Liver (tissue), 9 donors: ENCODE measurements around the gene NKD1. TPM values are rescaled to one million over a fixed set of nuclear protein-coding genes. Genes with fewer than 3 reads are reported as not detected.

Experiments
- DNase-seq: peaks from one replicate; pipeline ENCODE4 v3.0.0-alpha.2; 2017; ENCODE audit warnings: low spot score
- H3K27ac ChIP-seq, 2 donors: one replicate each; pipeline ENCODE4 v1.7.0; 2013; ENCODE audit warnings: inconsistent platforms in 2 of 2, low read length in 2 of 2, control low read depth in 1 of 2, low read depth in 1 of 2, mild to moderate bottlenecking in 1 of 2
- H3K27me3 ChIP-seq, 4 donors: one replicate each; pipeline versions ENCODE4 v1.6.1 to v1.7.0; 2013; ENCODE audit warnings: low read length in 3 of 4, inconsistent platforms in 1 of 4, mild to moderate bottlenecking in 1 of 4, moderate library complexity in 1 of 4; ENCODE audit not compliant: control insufficient read depth in 4 of 4, insufficient read depth in 4 of 4
- H3K36me3 ChIP-seq, 4 donors: one replicate each; pipeline versions ENCODE4 v1.6.1 to v1.7.0; 2013; ENCODE audit warnings: low read length in 3 of 4, mild to moderate bottlenecking in 3 of 4, low read depth in 1 of 4, moderate library complexity in 1 of 4; ENCODE audit not compliant: control insufficient read depth in 4 of 4, insufficient read depth in 3 of 4
- H3K4me1 ChIP-seq, 4 donors: one replicate each; pipeline versions ENCODE4 v1.6.1 to v1.7.0; 2013; ENCODE audit warnings: low read length in 3 of 4, mild to moderate bottlenecking in 3 of 4, moderate library complexity in 1 of 4; ENCODE audit not compliant: control insufficient read depth in 4 of 4, insufficient read depth in 4 of 4
- H3K4me3 ChIP-seq, 3 donors: one replicate each; pipeline versions ENCODE4 v1.6.1 to v1.7.0; 2013; ENCODE audit warnings: low read length in 3 of 3, control low read depth in 1 of 3, low read depth in 1 of 3, mild to moderate bottlenecking in 1 of 3
- H3K9ac ChIP-seq, 2 donors: one replicate each; pipeline ENCODE4 v1.7.0; 2013; ENCODE audit warnings: low read length in 2 of 2, mild to moderate bottlenecking in 2 of 2, moderate library complexity in 2 of 2, control low read depth in 1 of 2, low read depth in 1 of 2
- H3K9me3 ChIP-seq, 4 donors: one replicate each; pipeline versions ENCODE4 v1.6.1 to v1.7.0; 2013; ENCODE audit warnings: low read length in 3 of 4; ENCODE audit not compliant: control insufficient read depth in 4 of 4
- EGR1 ChIP-seq, 2 donors: IDR thresholded peaks; 2 replicates each; pipeline ENCODE4 v1.6.1; 2016 to 2018; ENCODE audit warnings: antibody characterized with exemption in 2 of 2, low read depth in 2 of 2
- FOXA1 ChIP-seq: IDR thresholded peaks from 2 replicates; pipeline ENCODE4 v1.6.1; 2016; ENCODE audit warnings: antibody characterized with exemption
- FOXA2 ChIP-seq: IDR thresholded peaks from 2 replicates; pipeline ENCODE4 v1.6.1; 2016; ENCODE audit warnings: antibody characterized with exemption
- GABPA ChIP-seq, 2 donors: IDR thresholded peaks in 1 of 2; conservative IDR thresholded peaks in 1 of 2; 2 replicates each; pipeline ENCODE4 v1.6.1; 2016; ENCODE audit warnings: antibody characterized with exemption in 2 of 2, mild to moderate bottlenecking in 1 of 2, moderate library complexity in 1 of 2
- HNF4A ChIP-seq, 2 donors: conservative IDR thresholded peaks; 2 replicates each; pipeline ENCODE4 v1.6.1; 2016; ENCODE audit warnings: antibody characterized with exemption in 2 of 2, mild to moderate bottlenecking in 2 of 2
- HNF4G ChIP-seq: IDR thresholded peaks from 2 replicates; pipeline ENCODE4 v1.6.1; 2016; ENCODE audit warnings: antibody characterized with exemption
- JUND ChIP-seq, 2 donors: IDR thresholded peaks; 2 replicates each; pipeline ENCODE4 v1.6.1; 2016; ENCODE audit warnings: antibody characterized with exemption in 2 of 2
- NR2F2 ChIP-seq: IDR thresholded peaks from 2 replicates; pipeline ENCODE4 v1.6.1; 2016; ENCODE audit warnings: antibody characterized with exemption
- RAD21 ChIP-seq, 2 donors: IDR thresholded peaks; 2 replicates each; pipeline ENCODE4 v1.6.1; 2016; ENCODE audit warnings: antibody characterized with exemption in 2 of 2, mild to moderate bottlenecking in 2 of 2
- REST ChIP-seq: IDR thresholded peaks from 2 replicates; pipeline ENCODE4 v1.6.1; 2016; ENCODE audit warnings: antibody characterized with exemption, mild to moderate bottlenecking
- RXRA ChIP-seq, 2 donors: IDR thresholded peaks; 2 replicates each; pipeline ENCODE4 v1.6.1; 2017 to 2018; ENCODE audit warnings: antibody characterized with exemption in 2 of 2, mild to moderate bottlenecking in 1 of 2
- SP1 ChIP-seq: IDR thresholded peaks from 2 replicates; pipeline ENCODE4 v1.6.1; 2018; ENCODE audit warnings: antibody characterized with exemption, mild to moderate bottlenecking
- TAF1 ChIP-seq: conservative IDR thresholded peaks from 2 replicates; pipeline ENCODE4 v1.6.1; 2016; ENCODE audit warnings: antibody characterized with exemption, mild to moderate bottlenecking
- YY1 ChIP-seq: IDR thresholded peaks from 2 replicates; pipeline ENCODE4 v1.6.1; 2016; ENCODE audit warnings: antibody characterized with exemption, mild to moderate bottlenecking
- whole genome bisulfite sequencing: extraction: QIAGEN DNeasy Blood & Tissue Kit; methylation state at CpG from one replicate; pipeline ENCODE4 v1.1.7; 2013; 5-methylcytosine and 5-hydroxymethylcytosine counted together
- polyA plus RNA-seq, 2 donors: library from polyadenylated mRNA; stranded (reverse) in 1 of 2; unstranded in 1 of 2; fragments of 200-250 nt in 1 of 2; fragments of >200 nt in 1 of 2; fragmentation: Nextera tagmentation in 1 of 2; extraction: Ambion mirVana in 1 of 2; gene quantifications; one replicate each; pipeline versions ENCODE4 v1.2.1 to v1.2.3, GENCODE V29; 2013 to 2015
- total RNA-seq, 2 donors: library from RNA; depleted of rRNA; stranded (reverse); fragments of >200 nt; gene quantifications; one replicate each; pipeline ENCODE4 v1.2.3, GENCODE V29; 2014
- TF ChIP-seq, protein P1 (sequence below): IDR thresholded peaks from 2 replicates; pipeline ENCODE4 v1.6.1; 2016; ENCODE audit warnings: antibody characterized with exemption
- TF ChIP-seq, protein P2 (sequence below): fragments of 150-350 bp; IDR thresholded peaks from 2 replicates; pipeline ENCODE4 v1.5.1; 2017; ENCODE audit warnings: improper control_type of control experiment, low read depth, low read length; ENCODE audit not compliant: missing input control
- TF ChIP-seq, protein P3 (sequence below): IDR thresholded peaks from 2 replicates; pipeline ENCODE4 v1.6.1; 2016; ENCODE audit warnings: antibody characterized with exemption
- TF ChIP-seq, protein P4 (sequence below): IDR thresholded peaks from 2 replicates; pipeline ENCODE4 v1.6.1; 2016; ENCODE audit warnings: antibody characterized with exemption
- donor health status: healthy.
- donor health status: healthy.
- donor health status: healthy.
- donor health status: healthy.
- donor health status: healthy.

NKD1 gene
- total and polyA plus RNA-seq, 4 donors = 0.28 to 3.5 (median 0.85) TPM

GRCh38 chr16:50498431-50499155, 49.6 kb upstream of the NKD1 start:
- Histone ChIP-seq H3K4me1 (no peaks in the 10 kb centered on the region), H3K4me3 (no peak overlapping the region), H3K27ac (no peak overlapping the region), H3K9ac (no peak overlapping the region), H3K9me3 (no peaks in the 10 kb centered on the region), H3K27me3 (no peaks in the 10 kb centered on the region), H3K36me3 (no peaks in the 10 kb centered on the region)
- WGBS = 73% methylated on average over 12 of the region's 12 CpGs
- DNase-seq = peak; percentile 12
- TF ChIP-seq, protein P1, sequence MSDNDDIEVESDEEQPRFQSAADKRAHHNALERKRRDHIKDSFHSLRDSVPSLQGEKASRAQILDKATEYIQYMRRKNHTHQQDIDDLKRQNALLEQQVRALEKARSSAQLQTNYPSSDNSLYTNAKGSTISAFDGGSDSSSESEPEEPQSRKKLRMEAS = no peak
- TF ChIP-seq, protein P2, sequence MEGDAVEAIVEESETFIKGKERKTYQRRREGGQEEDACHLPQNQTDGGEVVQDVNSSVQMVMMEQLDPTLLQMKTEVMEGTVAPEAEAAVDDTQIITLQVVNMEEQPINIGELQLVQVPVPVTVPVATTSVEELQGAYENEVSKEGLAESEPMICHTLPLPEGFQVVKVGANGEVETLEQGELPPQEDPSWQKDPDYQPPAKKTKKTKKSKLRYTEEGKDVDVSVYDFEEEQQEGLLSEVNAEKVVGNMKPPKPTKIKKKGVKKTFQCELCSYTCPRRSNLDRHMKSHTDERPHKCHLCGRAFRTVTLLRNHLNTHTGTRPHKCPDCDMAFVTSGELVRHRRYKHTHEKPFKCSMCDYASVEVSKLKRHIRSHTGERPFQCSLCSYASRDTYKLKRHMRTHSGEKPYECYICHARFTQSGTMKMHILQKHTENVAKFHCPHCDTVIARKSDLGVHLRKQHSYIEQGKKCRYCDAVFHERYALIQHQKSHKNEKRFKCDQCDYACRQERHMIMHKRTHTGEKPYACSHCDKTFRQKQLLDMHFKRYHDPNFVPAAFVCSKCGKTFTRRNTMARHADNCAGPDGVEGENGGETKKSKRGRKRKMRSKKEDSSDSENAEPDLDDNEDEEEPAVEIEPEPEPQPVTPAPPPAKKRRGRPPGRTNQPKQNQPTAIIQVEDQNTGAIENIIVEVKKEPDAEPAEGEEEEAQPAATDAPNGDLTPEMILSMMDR = no peak
- TF ChIP-seq RAD21 (IDR thresholded peaks at IDR 0.05) (no peak), HNF4G (no peak), NR2F2 (no peak), FOXA2 (no peak), REST (no peak), YY1 (no peak), JUND (IDR thresholded peaks at IDR 0.05) (no peak), FOXA1 (no peak), EGR1 (IDR thresholded peaks at IDR 0.05; ENCODE audit: low read depth in 2 of 2) (no peak), TAF1 (no peak), HNF4A (conservative IDR thresholded peaks at IDR 0.05) (no peak), GABPA (IDR thresholded peaks at IDR 0.05 in 1 of 2, conservative IDR thresholded peaks at IDR 0.05 in 1 of 2) (no peak), SP1 (no peak), RXRA (IDR thresholded peaks at IDR 0.05) (no peak)
- TF ChIP-seq, protein P3, sequence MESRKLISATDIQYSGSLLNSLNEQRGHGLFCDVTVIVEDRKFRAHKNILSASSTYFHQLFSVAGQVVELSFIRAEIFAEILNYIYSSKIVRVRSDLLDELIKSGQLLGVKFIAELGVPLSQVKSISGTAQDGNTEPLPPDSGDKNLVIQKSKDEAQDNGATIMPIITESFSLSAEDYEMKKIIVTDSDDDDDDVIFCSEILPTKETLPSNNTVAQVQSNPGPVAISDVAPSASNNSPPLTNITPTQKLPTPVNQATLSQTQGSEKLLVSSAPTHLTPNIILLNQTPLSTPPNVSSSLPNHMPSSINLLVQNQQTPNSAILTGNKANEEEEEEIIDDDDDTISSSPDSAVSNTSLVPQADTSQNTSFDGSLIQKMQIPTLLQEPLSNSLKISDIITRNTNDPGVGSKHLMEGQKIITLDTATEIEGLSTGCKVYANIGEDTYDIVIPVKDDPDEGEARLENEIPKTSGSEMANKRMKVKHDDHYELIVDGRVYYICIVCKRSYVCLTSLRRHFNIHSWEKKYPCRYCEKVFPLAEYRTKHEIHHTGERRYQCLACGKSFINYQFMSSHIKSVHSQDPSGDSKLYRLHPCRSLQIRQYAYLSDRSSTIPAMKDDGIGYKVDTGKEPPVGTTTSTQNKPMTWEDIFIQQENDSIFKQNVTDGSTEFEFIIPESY = no peak
- TF ChIP-seq, protein P4, sequence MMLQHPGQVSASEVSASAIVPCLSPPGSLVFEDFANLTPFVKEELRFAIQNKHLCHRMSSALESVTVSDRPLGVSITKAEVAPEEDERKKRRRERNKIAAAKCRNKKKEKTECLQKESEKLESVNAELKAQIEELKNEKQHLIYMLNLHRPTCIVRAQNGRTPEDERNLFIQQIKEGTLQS = no peak
